Esophagus muscularis mucosa (tissue), 4 donors: ENCODE measurements around the gene COG1. TPM values are rescaled to one million over a fixed set of nuclear protein-coding genes. Genes with fewer than 3 reads are reported as not detected.

ENCODE experiments used
- DNase-seq: peaks from one replicate; pipeline ENCODE4 v3.0.0-alpha.2; 2017; ENCODE audit errors: extremely low spot score
- H3K27ac ChIP-seq, 4 donors: fragments of 200-600 bp; sonication (generic); replicated peaks in 1 of 4; 1 replicate in 3 of 4; 2 replicates in 1 of 4; pipeline ENCODE4 v1.5.1; 2016 to 2019; ENCODE audit warnings: mild to moderate bottlenecking in 1 of 4
- H3K27me3 ChIP-seq, 4 donors: fragments of 200-600 bp; sonication (generic); one replicate each; pipeline versions ENCODE4 v1.5.1 to v1.6.0; 2016 to 2019
- H3K36me3 ChIP-seq, 4 donors: fragments of 200-600 bp; sonication (generic); one replicate each; pipeline ENCODE4 v1.5.1; 2016 to 2019
- H3K4me1 ChIP-seq, 4 donors: fragments of 200-600 bp; sonication (generic); one replicate each; pipeline ENCODE4 v1.5.1; 2016 to 2019
- H3K4me3 ChIP-seq, 4 donors: fragments of 200-600 bp; sonication (generic); 1 replicate in 2 of 4; 2 replicates in 2 of 4; pipeline ENCODE4 v1.5.1; 2016 to 2019; ENCODE audit warnings: mild to moderate bottlenecking in 4 of 4, moderate library complexity in 1 of 4
- H3K9me3 ChIP-seq, 4 donors: fragments of 200-600 bp; sonication (generic); 1 replicate in 3 of 4; 2 replicates in 1 of 4; pipeline ENCODE4 v1.5.1; 2016 to 2019
- CTCF ChIP-seq, 3 experiments: fragments of 200-600 bp in 2 of 3; fragments of 450-650 bp in 1 of 3; sonication (generic) in 2 of 3; IDR thresholded peaks; one replicate each; pipeline ENCODE4 v1.5.1; 2017 to 2019; ENCODE audit warnings: antibody characterized with exemption in 3 of 3, mild to moderate bottlenecking in 2 of 3, moderate library complexity in 1 of 3
- EP300 ChIP-seq: sonication (generic); formaldehyde crosslinking; IDR thresholded peaks from one replicate; pipeline ENCODE4 v1.6.1; 2017; ENCODE audit warnings: antibody characterized with exemption
- POLR2A ChIP-seq: fragments of 450-650 bp; IDR thresholded peaks from one replicate; pipeline ENCODE4 v1.6.1; 2017; ENCODE audit warnings: antibody characterized with exemption, moderate library complexity, mild to moderate bottlenecking, low read depth
- POLR2AphosphoS5 ChIP-seq, 2 donors: sonication (generic); formaldehyde crosslinking; IDR thresholded peaks; one replicate each; pipeline ENCODE4 v1.6.1; 2017; ENCODE audit warnings: antibody characterized with exemption in 2 of 2
- WGBS: methylation state at CpG from one replicate; pipeline ENCODE4 v1.1.5; 2018; 5-methylcytosine and 5-hydroxymethylcytosine counted together
- intact Hi-C: fragments of 100-400 bp; cut with DNase I; formaldehyde crosslinking; loops from one replicate; pipeline ENCODE4 v1.15.1; 2023
- total RNA-seq, 4 donors: library from RNA; depleted of rRNA; stranded (reverse); fragments of >200 nt; gene quantifications; one replicate each; pipeline versions ENCODE4 v1.1.0 to v1.2.1, GENCODE V29; 2016

COG1 gene
- total RNA-seq, 4 donors from 2014 or later: 19.1 to 36.5 (median 27.3) TPM

- Histone ChIP-seq H3K27me3 (peaks cover 0 to 17% (median 0%) of the 10 kb centered on the region in 4 donors), H3K9me3 (no peaks in the 10 kb centered on the region), H3K27ac (no peak overlapping the region), H3K4me3 (no peak overlapping the region), H3K4me1 (no peaks in the 10 kb centered on the region), H3K36me3 (no peaks in the 10 kb centered on the region)
- DNase-seq: no peak
- intact Hi-C loops: no loop called here
- TF ChIP-seq EP300: no peak
- TF ChIP-seq POLR2A: no peak
- TF ChIP-seq CTCF (IDR thresholded peaks at IDR 0.05): no peak
- no peak for TF ChIP-seq POLR2AphosphoS5 (IDR thresholded peaks at IDR 0.05)
- WGBS: 78% methylated on average over 7 of the region's 7 CpGs
Measured at GRCh38 chr17:73174126-73174525, 18.7 kb upstream of the COG1 start.

GRCh38 chr17:73175962-73176565 lies 16.8 kb upstream of the COG1 start:
- no peak for DNase-seq
- TF ChIP-seq EP300 (no peak), POLR2A (no peak), POLR2AphosphoS5 (IDR thresholded peaks at IDR 0.05) (no peak), CTCF (IDR thresholded peaks at IDR 0.05) (no peak)
- Histone ChIP-seq H3K27me3 (peaks cover 0 to 7% (median 0%) of the 10 kb centered on the region in 4 donors), H3K9me3 (no peaks in the 10 kb centered on the region), H3K36me3 (no peaks in the 10 kb centered on the region), H3K4me3 (no peak overlapping the region), H3K27ac (no peak overlapping the region), H3K4me1 (no peaks in the 10 kb centered on the region)
- intact Hi-C loops: no loop called here
- 96% methylated on average over 10 of the region's 10 CpGs for WGBS

- Histone ChIP-seq H3K4me1 (no peaks in the 10 kb centered on the region), H3K9me3 (no peaks in the 10 kb centered on the region), H3K27me3 (peaks cover 0 to 7% (median 0%) of the 10 kb centered on the region in 4 donors), H3K4me3 (no peak overlapping the region), H3K36me3 (no peaks in the 10 kb centered on the region), H3K27ac (no peak overlapping the region)
- WGBS: 79% methylated on average over 5 of the region's 5 CpGs
- TF ChIP-seq POLR2A (no peak), POLR2AphosphoS5 (IDR thresholded peaks at IDR 0.05) (no peak), EP300 (no peak), CTCF (IDR thresholded peaks at IDR 0.05) (no peak)
- intact Hi-C loops: no loop called here
- DNase-seq: no peak
Measured at GRCh38 chr17:73179387-73179786, 13.5 kb upstream of the COG1 start.

GRCh38 chr17:73179878-73180277 lies 13.0 kb upstream of the COG1 start:
- peaks cover 0 to 7% (median 0%) of the 10 kb centered on the region in 4 donors for H3K27me3 ChIP-seq
- no peak overlapping the region for H3K27ac ChIP-seq
- H3K4me3 ChIP-seq: no peak overlapping the region
- H3K9me3 ChIP-seq: no peaks in the 10 kb centered on the region
- 47% methylated on average over 3 of the region's 3 CpGs for WGBS
- DNase-seq: no peak
- TF ChIP-seq POLR2AphosphoS5 (IDR thresholded peaks at IDR 0.05) (no peak), EP300 (no peak), CTCF (IDR thresholded peaks at IDR 0.05) (no peak), POLR2A (no peak)
- intact Hi-C loops: loop anchor here (10.0 kb wide), 1 partner anchor 195 kb away; no protein-coding TSS in a partner anchor
- no peaks in the 10 kb centered on the region for H3K4me1 ChIP-seq
- H3K36me3 ChIP-seq: no peaks in the 10 kb centered on the region
